ENCODE data around the gene LY6G5C.

DNA sequence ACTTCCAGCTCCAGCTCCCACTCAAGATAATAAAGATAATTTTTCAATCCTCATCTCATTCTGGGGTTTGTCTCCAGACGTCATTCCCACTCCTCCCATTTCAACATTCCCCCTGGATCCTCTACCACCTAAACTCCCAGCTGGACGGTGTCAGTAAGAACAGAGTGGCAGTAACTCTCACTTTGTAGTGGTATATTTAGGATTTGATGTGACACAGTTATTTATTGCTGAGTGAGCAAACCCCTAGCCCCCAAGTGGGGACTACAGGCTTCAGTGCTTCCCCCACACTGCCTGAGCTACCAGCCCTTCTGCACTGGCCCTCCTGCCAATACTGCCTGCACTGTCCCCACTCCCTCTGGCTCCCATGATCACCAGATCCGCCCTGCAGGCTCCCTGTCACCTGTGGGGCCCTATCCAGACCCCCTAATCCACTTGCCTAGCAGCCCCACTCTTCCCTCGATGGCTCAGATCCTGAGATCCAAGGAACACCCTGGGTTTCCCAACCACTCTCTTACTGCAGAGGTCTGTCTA, 22.6 kb downstream of the LY6G5C start:
- TF ChIP-seq, protein P1, sequence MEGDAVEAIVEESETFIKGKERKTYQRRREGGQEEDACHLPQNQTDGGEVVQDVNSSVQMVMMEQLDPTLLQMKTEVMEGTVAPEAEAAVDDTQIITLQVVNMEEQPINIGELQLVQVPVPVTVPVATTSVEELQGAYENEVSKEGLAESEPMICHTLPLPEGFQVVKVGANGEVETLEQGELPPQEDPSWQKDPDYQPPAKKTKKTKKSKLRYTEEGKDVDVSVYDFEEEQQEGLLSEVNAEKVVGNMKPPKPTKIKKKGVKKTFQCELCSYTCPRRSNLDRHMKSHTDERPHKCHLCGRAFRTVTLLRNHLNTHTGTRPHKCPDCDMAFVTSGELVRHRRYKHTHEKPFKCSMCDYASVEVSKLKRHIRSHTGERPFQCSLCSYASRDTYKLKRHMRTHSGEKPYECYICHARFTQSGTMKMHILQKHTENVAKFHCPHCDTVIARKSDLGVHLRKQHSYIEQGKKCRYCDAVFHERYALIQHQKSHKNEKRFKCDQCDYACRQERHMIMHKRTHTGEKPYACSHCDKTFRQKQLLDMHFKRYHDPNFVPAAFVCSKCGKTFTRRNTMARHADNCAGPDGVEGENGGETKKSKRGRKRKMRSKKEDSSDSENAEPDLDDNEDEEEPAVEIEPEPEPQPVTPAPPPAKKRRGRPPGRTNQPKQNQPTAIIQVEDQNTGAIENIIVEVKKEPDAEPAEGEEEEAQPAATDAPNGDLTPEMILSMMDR (conservative IDR thresholded peaks at IDR 0.05 in 1 of 2, IDR thresholded peaks at IDR 0.05 in 1 of 2; ENCODE audit: low read depth in 1 of 2, low read length in 2 of 2), result no peak
- TF ChIP-seq EZH2 (IDR thresholded peaks at IDR 0.05; ENCODE audit: low read length, missing control alignments), result no peak
